Left lobe of liver (tissue), 1 donor: ENCODE data around the gene NPY4R. TPM values are rescaled to one million over a fixed set of nuclear protein-coding genes. Genes with fewer than 3 reads are reported as not detected.

Experiments
- total RNA-seq: library from RNA; stranded (reverse); gene quantifications from one replicate; pipeline ENCODE4 v1.2.1, GENCODE V29; 2021
- donor health status: DM: no; HTN: yes; CAD: no.

Gene NPY4R
- total RNA-seq, 1 donor from 2014 or later = not detected

Other genes with a start within 250 kb of the NPY4R start
- not detected for gene ANTXRL, start 179.0 kb downstream of the NPY4R start, total RNA-seq
- 0.86 TPM for gene ANXA8L1, start 90.2 kb downstream of the NPY4R start, total RNA-seq
- 1.1 TPM for gene GPRIN2, start 90.7 kb upstream of the NPY4R start, total RNA-seq
- 0.65 TPM for gene SYT15, start 113.2 kb upstream of the NPY4R start, total RNA-seq